ENCODE data around the gene XXYLT1. TPM values are rescaled to one million over a fixed set of nuclear protein-coding genes. Genes with fewer than 3 reads are reported as not detected.

XXYLT1 gene
- total RNA-seq, 1 experiment from 2014 or later: 53.9 TPM

- Histone ChIP-seq H3K4me3 (ENCODE audit: low read depth, low read length, poor library complexity, severe bottlenecking) (no peak overlapping the region), H3K27ac (ENCODE audit: low read depth, low read length, poor library complexity, severe bottlenecking) (peak overlapping the region; percentile 34), H3K9me3 (ENCODE audit: low read depth, low read length, poor library complexity, severe bottlenecking) (no peaks in the 10 kb centered on the region), H3K36me3 (ENCODE audit: insufficient read depth, low read length, poor library complexity, severe bottlenecking) (no peaks in the 10 kb centered on the region), H3K27me3 (replicated peaks; ENCODE audit: insufficient read depth, low read depth, low read length, poor library complexity) (no peaks in the 10 kb centered on the region), H3K4me1 (ENCODE audit: insufficient read depth, low read length, poor library complexity, severe bottlenecking) (no peaks in the 10 kb centered on the region)
- ChIA-PET CTCF (interaction anchor here (0.6 kb wide), 1 partner anchor 71 kb away, joined by 5 read pairs; no protein-coding TSS in a partner anchor), POLR2A (ENCODE audit: low non-redundant PET) (no interaction called here)
- no peak for DNase-seq (ENCODE audit: low spot score)
- no peak for TF ChIP-seq EZH2 (IDR thresholded peaks at IDR 0.05; ENCODE audit: borderline replicate concordance, low read depth, low read length, poor library complexity, severe bottlenecking)
- TF ChIP-seq, protein P1, sequence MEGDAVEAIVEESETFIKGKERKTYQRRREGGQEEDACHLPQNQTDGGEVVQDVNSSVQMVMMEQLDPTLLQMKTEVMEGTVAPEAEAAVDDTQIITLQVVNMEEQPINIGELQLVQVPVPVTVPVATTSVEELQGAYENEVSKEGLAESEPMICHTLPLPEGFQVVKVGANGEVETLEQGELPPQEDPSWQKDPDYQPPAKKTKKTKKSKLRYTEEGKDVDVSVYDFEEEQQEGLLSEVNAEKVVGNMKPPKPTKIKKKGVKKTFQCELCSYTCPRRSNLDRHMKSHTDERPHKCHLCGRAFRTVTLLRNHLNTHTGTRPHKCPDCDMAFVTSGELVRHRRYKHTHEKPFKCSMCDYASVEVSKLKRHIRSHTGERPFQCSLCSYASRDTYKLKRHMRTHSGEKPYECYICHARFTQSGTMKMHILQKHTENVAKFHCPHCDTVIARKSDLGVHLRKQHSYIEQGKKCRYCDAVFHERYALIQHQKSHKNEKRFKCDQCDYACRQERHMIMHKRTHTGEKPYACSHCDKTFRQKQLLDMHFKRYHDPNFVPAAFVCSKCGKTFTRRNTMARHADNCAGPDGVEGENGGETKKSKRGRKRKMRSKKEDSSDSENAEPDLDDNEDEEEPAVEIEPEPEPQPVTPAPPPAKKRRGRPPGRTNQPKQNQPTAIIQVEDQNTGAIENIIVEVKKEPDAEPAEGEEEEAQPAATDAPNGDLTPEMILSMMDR (conservative IDR thresholded peaks at IDR 0.05; ENCODE audit: low read depth, low read length): no peak
- intact Hi-C loops (cut with micrococcal nuclease; ENCODE audit: unreplicated experiment): no loop called here
- no TSS peak for BruUV-seq (replicated peaks)
These were observed 137.5 kb downstream of the XXYLT1 start for GRCh38 chr3:195133462-195133861.

DNA sequence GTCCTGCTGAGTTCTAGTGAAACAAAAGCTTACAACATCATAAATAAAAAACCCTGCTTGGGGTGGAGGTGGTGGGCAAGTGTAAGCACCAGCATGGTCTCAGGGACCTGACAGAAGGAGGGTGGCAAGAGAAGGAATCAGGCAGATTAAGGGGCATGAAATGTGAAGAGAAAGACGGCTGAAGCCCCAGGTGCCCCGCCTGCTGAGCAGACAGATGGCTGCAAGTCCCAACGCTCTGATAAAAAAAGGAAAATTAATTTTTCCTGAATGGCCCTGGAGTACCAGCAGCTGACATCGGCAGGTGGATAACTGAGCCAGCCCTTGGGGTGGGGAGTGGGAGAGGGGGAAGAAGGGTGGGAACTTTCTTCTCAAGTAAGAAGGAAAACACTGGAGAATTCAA, 137.9 kb downstream of the XXYLT1 start:
- H3K27me3 ChIP-seq (replicated peaks; ENCODE audit: insufficient read depth, low read depth, low read length, poor library complexity): no peaks in the 10 kb centered on the region
- no TSS peak for BruUV-seq (replicated peaks)
- TF ChIP-seq, protein P1 (conservative IDR thresholded peaks at IDR 0.05; ENCODE audit: low read depth, low read length): no peak
- TF ChIP-seq EZH2 (IDR thresholded peaks at IDR 0.05; ENCODE audit: borderline replicate concordance, low read depth, low read length, poor library complexity, severe bottlenecking): no peak
- POLR2A ChIA-PET (ENCODE audit: low non-redundant PET): no interaction called here
- no peaks in the 10 kb centered on the region for H3K9me3 ChIP-seq (ENCODE audit: low read depth, low read length, poor library complexity, severe bottlenecking)
- no peaks in the 10 kb centered on the region for H3K4me1 ChIP-seq (ENCODE audit: insufficient read depth, low read length, poor library complexity, severe bottlenecking)
- no peak overlapping the region for H3K27ac ChIP-seq (ENCODE audit: low read depth, low read length, poor library complexity, severe bottlenecking)
- CTCF ChIA-PET: interaction anchor here (0.6 kb wide), 1 partner anchor 71 kb away, joined by 5 read pairs; no protein-coding TSS in a partner anchor
- intact Hi-C loops (cut with micrococcal nuclease; ENCODE audit: unreplicated experiment): no loop called here
- no peak for DNase-seq (ENCODE audit: low spot score)
- no peak overlapping the region for H3K4me3 ChIP-seq (ENCODE audit: low read depth, low read length, poor library complexity, severe bottlenecking)
- H3K36me3 ChIP-seq (ENCODE audit: insufficient read depth, low read length, poor library complexity, severe bottlenecking): no peaks in the 10 kb centered on the region

GRCh38 chr3:195131176-195131575, 139.8 kb downstream of the XXYLT1 start:
- Histone ChIP-seq H3K27ac (ENCODE audit: low read depth, low read length, poor library complexity, severe bottlenecking) (no peak overlapping the region), H3K4me3 (ENCODE audit: low read depth, low read length, poor library complexity, severe bottlenecking) (no peak overlapping the region), H3K36me3 (ENCODE audit: insufficient read depth, low read length, poor library complexity, severe bottlenecking) (no peaks in the 10 kb centered on the region), H3K27me3 (replicated peaks; ENCODE audit: insufficient read depth, low read depth, low read length, poor library complexity) (no peaks in the 10 kb centered on the region), H3K4me1 (ENCODE audit: insufficient read depth, low read length, poor library complexity, severe bottlenecking) (no peaks in the 10 kb centered on the region), H3K9me3 (ENCODE audit: low read depth, low read length, poor library complexity, severe bottlenecking) (no peaks in the 10 kb centered on the region)
- no TSS peak for BruUV-seq (replicated peaks)
- TF ChIP-seq, protein P1 (conservative IDR thresholded peaks at IDR 0.05; ENCODE audit: low read depth, low read length): no peak
- TF ChIP-seq EZH2 (IDR thresholded peaks at IDR 0.05; ENCODE audit: borderline replicate concordance, low read depth, low read length, poor library complexity, severe bottlenecking): no peak
- intact Hi-C loops (cut with micrococcal nuclease; ENCODE audit: unreplicated experiment): no loop called here
- no peak for DNase-seq (ENCODE audit: low spot score)
- CTCF ChIA-PET: no interaction called here
- POLR2A ChIA-PET (ENCODE audit: low non-redundant PET): no interaction called here
